Measurements from ENCODE around the gene PLXNA3. TPM values are rescaled to one million over a fixed set of nuclear protein-coding genes. Genes with fewer than 3 reads are reported as not detected.

The PLXNA3 gene
- total RNA-seq, 1 donor from 2014 or later = 108 TPM

DNA sequence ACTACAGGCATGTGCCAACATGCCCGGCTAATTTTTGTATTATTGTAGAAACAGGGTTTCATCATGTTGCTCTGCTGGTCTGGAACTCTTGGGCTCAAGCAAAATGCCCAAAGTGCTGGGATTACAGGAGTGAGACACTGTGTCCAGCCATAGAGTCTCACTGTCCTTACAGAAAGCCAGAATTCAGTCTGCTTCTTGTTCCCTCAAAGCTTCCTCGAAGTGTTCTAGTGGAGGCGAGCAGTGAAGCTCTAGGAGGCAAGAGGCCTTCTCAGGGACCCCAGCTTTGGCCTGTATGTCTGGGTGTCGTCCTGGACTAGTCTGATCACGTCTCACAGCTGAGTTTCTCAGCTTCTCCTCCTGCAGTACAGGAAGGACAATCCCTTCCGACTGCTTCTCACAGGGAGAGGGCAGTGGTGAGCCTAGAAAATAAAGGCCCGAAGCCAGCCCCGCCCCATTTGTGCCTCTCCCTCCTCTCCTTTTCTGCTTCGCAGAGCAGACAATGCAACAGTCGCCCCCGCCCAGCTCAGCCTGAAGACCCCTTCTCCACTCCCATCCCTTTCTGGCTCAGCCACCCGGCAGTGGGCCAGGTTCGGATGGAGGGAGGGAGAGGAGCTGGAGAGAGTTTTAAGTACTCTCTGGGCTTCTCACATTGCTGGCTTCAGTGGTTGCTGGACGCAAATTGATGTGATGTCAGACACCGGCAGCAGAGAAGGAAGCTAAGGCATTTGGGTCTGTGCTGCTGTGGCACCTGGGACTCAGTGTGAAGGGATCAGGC lies 69.0 kb downstream of the PLXNA3 start:
- TF ChIP-seq, protein P1, sequence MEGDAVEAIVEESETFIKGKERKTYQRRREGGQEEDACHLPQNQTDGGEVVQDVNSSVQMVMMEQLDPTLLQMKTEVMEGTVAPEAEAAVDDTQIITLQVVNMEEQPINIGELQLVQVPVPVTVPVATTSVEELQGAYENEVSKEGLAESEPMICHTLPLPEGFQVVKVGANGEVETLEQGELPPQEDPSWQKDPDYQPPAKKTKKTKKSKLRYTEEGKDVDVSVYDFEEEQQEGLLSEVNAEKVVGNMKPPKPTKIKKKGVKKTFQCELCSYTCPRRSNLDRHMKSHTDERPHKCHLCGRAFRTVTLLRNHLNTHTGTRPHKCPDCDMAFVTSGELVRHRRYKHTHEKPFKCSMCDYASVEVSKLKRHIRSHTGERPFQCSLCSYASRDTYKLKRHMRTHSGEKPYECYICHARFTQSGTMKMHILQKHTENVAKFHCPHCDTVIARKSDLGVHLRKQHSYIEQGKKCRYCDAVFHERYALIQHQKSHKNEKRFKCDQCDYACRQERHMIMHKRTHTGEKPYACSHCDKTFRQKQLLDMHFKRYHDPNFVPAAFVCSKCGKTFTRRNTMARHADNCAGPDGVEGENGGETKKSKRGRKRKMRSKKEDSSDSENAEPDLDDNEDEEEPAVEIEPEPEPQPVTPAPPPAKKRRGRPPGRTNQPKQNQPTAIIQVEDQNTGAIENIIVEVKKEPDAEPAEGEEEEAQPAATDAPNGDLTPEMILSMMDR (IDR thresholded peaks at IDR 0.05) = peak; percentile 62
- DNase-seq (ENCODE audit: extremely low spot score, unreplicated experiment) = no peak
- Mint-ChIP-seq H3K36me3 (ENCODE audit: unreplicated experiment) (no peaks in the 10 kb centered on the region), H3K9me3 (ENCODE audit: unreplicated experiment) (no peaks in the 10 kb centered on the region), H3K4me1 (ENCODE audit: unreplicated experiment) (peaks cover 27% of the 10 kb centered on the region), H3K4me3 (ENCODE audit: unreplicated experiment) (peak overlapping the region; percentile 45), H3K27ac (ENCODE audit: unreplicated experiment) (peak overlapping the region; percentile 84), H3K27me3 (ENCODE audit: unreplicated experiment) (no peaks in the 10 kb centered on the region)

Small RNAs within 50 kb of the gene (microRNA-seq; reads per million reads assigned to microRNA genes)
- 2.7 reads per million for gene MIR6858 (ENCODE audit: unreplicated experiment)

Other genes starting within 250 kb of the PLXNA3 start
- gene OPN1MW2, start 238.5 kb upstream of the PLXNA3 start, total RNA-seq = not detected in 2 replicates
- gene OPN1MW3, start 200.7 kb upstream of the PLXNA3 start, total RNA-seq = not detected in 2 replicates
- not detected in 2 replicates for gene TEX28, start 163.2 kb upstream of the PLXNA3 start, total RNA-seq
- gene TKTL1, start 162.5 kb upstream of the PLXNA3 start, total RNA-seq = not detected in 2 replicates
- gene FLNA, start 83.6 kb upstream of the PLXNA3 start, total RNA-seq = 2,024 and 2,203 TPM in 2 replicates
- 68.9 and 73.1 TPM in 2 replicates for gene EMD, start 79.0 kb upstream of the PLXNA3 start, total RNA-seq
- 2,857 and 2,892 TPM in 2 replicates for gene RPL10, start 59.9 kb upstream of the PLXNA3 start, total RNA-seq
- gene DNASE1L1, start 49.0 kb upstream of the PLXNA3 start, total RNA-seq = 27.9 and 28.1 TPM in 2 replicates
- 46.2 and 47.3 TPM in 2 replicates for gene TAFAZZIN, start 46.7 kb upstream of the PLXNA3 start, total RNA-seq
- gene ATP6AP1, start 29.6 kb upstream of the PLXNA3 start, total RNA-seq = 144 and 153 TPM in 2 replicates
- 135 and 152 TPM in 2 replicates for gene GDI1, start 21.1 kb upstream of the PLXNA3 start, total RNA-seq
- gene FAM50A, start 14.1 kb upstream of the PLXNA3 start, total RNA-seq = 92.2 and 92.8 TPM in 2 replicates
- 15.6 and 19.6 TPM in 2 replicates for gene LAGE3, start 21.0 kb downstream of the PLXNA3 start, total RNA-seq
- 17.4 and 18.5 TPM in 2 replicates for gene UBL4A, start 28.3 kb downstream of the PLXNA3 start, total RNA-seq
- gene SLC10A3, start 32.3 kb downstream of the PLXNA3 start, total RNA-seq = 20.6 and 22.4 TPM in 2 replicates
- gene FAM3A, start 58.0 kb downstream of the PLXNA3 start, total RNA-seq = 38.2 and 40.4 TPM in 2 replicates
- 103 and 108 TPM in 2 replicates for gene G6PD, start 88.6 kb downstream of the PLXNA3 start, total RNA-seq
- 23.6 and 25.0 TPM in 2 replicates for gene IKBKG, start 89.3 kb downstream of the PLXNA3 start, total RNA-seq
- gene CTAG1A, start 126.9 kb downstream of the PLXNA3 start, total RNA-seq = not detected in 2 replicates
- not detected in 2 replicates for gene CTAG1B, start 161.0 kb downstream of the PLXNA3 start, total RNA-seq
- not detected in 2 replicates for gene CTAG2, start 195.3 kb downstream of the PLXNA3 start, total RNA-seq

Measured in osteocyte (in vitro differentiated cells).